ENCODE results near the gene FBXO2.
A peak's percentile ranks its signal among the peaks of the same experiment; 100 is the strongest.

The FBXO2 gene, protein sequence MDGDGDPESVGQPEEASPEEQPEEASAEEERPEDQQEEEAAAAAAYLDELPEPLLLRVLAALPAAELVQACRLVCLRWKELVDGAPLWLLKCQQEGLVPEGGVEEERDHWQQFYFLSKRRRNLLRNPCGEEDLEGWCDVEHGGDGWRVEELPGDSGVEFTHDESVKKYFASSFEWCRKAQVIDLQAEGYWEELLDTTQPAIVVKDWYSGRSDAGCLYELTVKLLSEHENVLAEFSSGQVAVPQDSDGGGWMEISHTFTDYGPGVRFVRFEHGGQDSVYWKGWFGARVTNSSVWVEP

DNA sequence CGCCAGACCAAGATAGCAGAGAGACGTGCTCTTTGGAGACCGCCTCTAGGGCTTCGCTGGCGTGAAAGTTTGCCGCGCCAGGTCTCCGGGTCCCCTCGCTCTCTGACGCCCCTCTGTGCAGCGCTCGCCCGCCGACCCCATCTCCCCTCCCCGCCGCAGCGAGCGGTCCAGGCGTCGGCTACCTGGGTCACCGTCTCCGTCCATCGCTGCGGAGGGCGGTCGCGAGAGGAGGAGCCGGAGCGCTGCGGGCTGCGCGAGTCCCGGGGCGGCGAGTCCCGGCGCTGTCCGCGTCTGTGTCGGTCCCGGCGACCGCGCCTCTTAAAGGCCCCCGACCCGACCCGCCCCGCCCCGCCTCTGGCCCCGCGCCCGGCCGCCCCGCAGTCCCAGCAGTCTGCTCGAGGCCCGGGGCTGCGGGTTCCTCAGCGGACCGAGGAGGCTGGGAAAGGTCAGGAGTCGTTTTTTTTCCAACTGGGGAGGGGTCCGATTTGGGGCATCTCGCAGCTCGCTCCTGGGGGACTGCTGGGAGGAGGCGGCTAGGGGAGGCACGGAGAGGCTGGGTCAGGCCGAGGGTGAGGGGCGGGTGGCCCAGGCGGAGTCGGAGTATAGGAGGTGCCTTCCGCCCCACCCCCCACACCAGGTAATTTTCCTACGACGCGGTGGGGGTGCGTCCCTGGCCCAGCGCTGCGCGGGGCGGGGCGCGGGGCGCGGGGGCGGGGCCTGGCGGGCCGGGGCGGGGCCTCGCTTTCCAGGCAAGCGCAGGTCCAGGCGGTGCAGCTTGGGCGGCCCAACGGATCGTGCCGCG is at the start of gene FBXO2, which contains the start of gene FBXO44:
Gene FBXO2 (minus strand): TSS at position 293 of the 802 bp plus-strand sequence. CDS start 89 bp downstream, at position 204.
Gene FBXO44 (plus strand): TSS at position 741 of the 802 bp plus-strand sequence. CDS start 959 bp downstream, outside the sequence.
- no peak for DNase-seq (ENCODE audit: low read depth in 2 of 2)
- peak within 1 kb of the TSS; percentile 59 to 70 for H3K4me3 ChIP-seq (replicated peaks in 1 of 2; ENCODE audit: low read depth in 2 of 2, low read length in 2 of 2)
- TF ChIP-seq, protein P1, sequence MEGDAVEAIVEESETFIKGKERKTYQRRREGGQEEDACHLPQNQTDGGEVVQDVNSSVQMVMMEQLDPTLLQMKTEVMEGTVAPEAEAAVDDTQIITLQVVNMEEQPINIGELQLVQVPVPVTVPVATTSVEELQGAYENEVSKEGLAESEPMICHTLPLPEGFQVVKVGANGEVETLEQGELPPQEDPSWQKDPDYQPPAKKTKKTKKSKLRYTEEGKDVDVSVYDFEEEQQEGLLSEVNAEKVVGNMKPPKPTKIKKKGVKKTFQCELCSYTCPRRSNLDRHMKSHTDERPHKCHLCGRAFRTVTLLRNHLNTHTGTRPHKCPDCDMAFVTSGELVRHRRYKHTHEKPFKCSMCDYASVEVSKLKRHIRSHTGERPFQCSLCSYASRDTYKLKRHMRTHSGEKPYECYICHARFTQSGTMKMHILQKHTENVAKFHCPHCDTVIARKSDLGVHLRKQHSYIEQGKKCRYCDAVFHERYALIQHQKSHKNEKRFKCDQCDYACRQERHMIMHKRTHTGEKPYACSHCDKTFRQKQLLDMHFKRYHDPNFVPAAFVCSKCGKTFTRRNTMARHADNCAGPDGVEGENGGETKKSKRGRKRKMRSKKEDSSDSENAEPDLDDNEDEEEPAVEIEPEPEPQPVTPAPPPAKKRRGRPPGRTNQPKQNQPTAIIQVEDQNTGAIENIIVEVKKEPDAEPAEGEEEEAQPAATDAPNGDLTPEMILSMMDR (IDR thresholded peaks at IDR 0.05; ENCODE audit: low read depth, low read length): no peak

DNA sequence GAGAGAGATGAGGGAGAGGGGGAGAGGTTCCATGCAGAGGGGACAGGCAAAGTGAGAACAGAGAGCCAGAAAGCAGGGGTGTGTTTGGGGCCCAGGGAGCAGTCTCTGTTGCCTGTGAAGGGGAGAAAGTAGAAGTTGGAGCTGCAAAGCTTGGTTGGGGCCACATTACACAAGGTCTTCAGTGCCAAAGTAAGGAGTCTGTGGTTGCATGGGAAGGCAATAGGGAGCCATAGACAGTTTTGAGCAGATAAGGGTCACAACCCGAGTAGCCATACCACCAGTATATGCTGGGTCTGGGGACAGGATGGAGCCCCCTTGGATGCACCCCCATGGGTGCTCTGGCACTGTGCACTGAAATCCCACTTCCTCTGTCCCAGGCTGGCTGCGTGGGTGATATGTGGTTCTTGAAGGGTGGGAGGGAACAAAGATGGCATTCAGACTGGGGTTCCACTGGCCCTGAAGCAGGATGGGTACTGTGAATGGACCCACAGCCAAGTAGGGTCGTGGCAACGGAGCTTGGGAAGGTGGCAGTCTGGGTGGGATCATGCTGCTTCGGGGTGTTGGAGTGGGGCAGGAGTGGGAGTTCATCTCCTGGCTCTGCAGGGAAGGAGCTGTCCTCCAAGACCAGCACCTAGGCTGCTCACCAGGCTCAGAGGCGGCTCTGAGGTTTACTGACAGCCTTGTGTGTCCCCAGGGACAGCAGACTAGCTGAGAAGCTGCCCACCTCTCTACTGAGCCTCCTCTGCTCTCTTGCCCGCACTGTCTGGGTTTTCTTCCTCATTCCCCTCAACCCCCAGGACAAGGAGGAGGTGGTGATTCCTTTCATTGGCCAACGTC is 49.3 kb upstream of the FBXO2 start:
- DNase-seq (ENCODE audit: low read depth in 2 of 2): no peak
- TF ChIP-seq, protein P1 (IDR thresholded peaks at IDR 0.05; ENCODE audit: low read depth, low read length): no peak
- no peak overlapping the region for H3K4me3 ChIP-seq (replicated peaks in 1 of 2; ENCODE audit: low read depth in 2 of 2, low read length in 2 of 2)

DNA sequence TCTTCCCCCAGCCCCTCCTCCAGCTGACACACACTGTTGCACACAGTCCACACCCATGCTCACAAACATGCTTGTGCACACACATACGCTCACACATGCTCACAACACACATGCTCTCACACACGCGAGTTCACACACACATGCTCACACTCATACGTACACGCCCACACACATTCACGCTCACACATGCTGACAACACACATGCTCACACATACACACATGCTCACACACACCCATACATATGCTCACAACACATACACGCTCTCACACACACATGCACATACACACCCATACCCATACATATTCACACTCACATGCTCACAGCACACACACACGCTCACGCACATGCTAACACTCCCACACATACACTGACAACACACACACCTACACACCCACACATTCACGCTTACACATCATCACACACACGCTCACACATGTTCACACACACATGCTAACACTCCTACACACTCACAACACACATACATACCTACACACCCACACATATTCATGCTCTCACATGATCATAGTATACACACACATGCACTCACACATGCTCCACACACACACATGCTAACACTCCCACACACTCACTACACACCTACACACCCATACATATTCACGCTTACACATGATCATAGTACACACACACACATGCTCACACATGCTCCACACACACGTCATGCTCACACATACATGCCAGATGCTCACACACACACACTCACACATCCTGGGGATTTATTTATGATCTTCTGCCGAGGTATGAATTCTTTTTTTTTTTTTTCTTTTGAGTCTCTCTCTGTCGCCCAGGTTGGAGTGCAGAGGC is 48.0 kb upstream of the FBXO2 start:
- DNase-seq (ENCODE audit: low read depth in 2 of 2): no peak
- TF ChIP-seq, protein P1 (IDR thresholded peaks at IDR 0.05; ENCODE audit: low read depth, low read length): no peak
- no peak overlapping the region for H3K4me3 ChIP-seq (replicated peaks in 1 of 2; ENCODE audit: low read depth in 2 of 2, low read length in 2 of 2)

DNA sequence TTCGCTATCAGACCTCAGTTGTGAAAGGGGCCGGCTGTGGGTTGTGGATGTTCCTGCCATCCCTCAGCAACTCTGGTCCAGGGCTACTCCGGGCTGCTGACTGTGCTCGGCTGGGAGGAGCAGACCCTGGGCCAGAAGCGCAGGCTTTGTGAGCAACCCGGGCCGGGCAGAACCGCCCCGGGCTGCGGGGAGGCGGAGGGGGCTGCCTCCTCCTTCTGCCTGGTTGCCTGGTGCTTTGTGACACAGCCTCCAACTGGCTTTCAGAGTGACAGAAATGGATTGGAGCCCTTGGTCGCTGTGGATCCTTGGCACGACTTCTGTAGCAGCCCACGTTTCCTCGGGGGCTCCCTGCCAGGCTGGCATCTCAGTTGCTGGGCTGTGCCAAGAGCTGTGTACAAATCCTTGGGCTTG is 47.3 kb upstream of the FBXO2 start:
- no peak for DNase-seq (ENCODE audit: low read depth in 2 of 2)
- H3K4me3 ChIP-seq (replicated peaks in 1 of 2; ENCODE audit: low read depth in 2 of 2, low read length in 2 of 2): no peak overlapping the region
- TF ChIP-seq, protein P1 (IDR thresholded peaks at IDR 0.05; ENCODE audit: low read depth, low read length): no peak

DNA sequence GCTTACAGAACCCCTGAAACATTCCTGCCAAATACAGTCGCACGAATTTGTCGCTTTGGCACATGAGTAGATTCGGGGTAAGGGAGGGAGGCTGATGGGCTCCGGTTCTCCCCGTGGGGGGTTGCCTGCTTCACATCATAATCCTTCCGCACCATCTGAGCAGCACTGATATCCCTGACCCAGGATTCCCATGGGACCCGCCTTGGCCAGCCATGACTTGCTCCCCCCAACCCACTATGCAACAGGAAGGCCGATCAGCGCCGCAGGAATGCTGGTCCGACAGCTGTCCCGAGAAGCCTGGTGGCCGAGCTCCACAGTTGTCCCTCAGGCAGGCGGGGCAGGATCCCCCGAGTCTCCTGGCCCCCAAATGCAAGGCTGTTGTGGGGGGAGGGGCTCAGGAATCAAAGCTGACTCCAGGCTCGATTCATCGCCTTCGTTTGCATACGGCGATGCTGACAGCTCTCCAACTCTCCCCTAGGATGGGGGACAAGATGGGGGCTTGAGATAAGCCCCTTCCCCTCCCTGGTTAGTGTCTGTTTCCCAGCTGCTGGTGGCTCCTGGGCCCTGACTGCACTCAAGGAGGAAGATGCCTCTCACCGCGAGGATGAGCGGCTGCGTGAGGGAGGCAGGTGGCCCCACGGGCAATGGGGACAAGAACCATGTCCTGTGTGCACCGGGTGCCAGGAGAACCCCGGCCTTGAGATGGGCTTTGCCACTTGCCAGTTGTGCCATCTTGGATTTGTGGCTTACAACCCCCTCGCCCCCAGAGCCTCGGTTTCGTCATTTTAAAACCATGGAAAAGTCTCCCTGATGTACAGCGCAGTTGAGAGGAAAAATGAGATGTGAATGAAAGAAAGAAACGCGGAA is 46.6 kb upstream of the FBXO2 start:
- TF ChIP-seq, protein P1 (IDR thresholded peaks at IDR 0.05; ENCODE audit: low read depth, low read length): no peak
- DNase-seq (ENCODE audit: low read depth in 2 of 2): no peak
- no peak overlapping the region for H3K4me3 ChIP-seq (replicated peaks in 1 of 2; ENCODE audit: low read depth in 2 of 2, low read length in 2 of 2)

Measured in cardiac fibroblast (primary cell).